ENCODE measurements around the gene NUTF2.
"Not testable (repeated sequence)": the region's sequence is repeated elsewhere in the genome, so short reads cannot be mapped to it uniquely, and the experiment has no call there.

Gene NUTF2

GRCh38 chr16:67841198-67841815 is 5.4 kb upstream of the NUTF2 start:
- no peak for DNase-seq

GRCh38 chr16:67841816-67842508 is 4.8 kb upstream of the NUTF2 start, which contains the start of gene THAP11:
TSS of gene THAP11 (plus strand) at chr16:67842320. CDS start at chr16:67842555, 235 bp downstream.
- peak; percentile 78 to 95 (median 90) for DNase-seq

DNA sequence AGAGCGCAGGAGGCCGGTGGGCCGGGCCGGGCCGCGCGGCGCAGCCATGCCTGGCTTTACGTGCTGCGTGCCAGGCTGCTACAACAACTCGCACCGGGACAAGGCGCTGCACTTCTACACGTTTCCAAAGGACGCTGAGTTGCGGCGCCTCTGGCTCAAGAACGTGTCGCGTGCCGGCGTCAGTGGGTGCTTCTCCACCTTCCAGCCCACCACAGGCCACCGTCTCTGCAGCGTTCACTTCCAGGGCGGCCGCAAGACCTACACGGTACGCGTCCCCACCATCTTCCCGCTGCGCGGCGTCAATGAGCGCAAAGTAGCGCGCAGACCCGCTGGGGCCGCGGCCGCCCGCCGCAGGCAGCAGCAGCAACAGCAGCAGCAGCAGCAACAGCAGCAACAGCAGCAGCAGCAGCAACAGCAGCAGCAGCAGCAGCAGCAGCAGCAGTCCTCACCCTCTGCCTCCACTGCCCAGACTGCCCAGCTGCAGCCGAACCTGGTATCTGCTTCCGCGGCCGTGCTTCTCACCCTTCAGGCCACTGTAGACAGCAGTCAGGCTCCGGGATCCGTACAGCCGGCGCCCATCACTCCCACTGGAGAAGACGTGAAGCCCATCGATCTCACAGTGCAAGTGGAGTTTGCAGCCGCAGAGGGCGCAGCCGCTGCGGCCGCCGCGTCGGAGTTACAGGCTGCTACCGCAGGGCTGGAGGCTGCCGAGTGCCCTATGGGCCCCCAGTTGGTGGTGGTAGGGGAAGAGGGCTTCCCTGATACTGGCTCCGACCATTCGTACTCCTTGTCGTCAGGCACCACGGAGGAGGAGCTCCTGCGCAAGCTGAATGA is 4.0 kb upstream of the NUTF2 start:
- DNase-seq: peak; percentile 37 to 79 (median 63)

- DNase-seq: no peak
Observed at GRCh38 chr16:67843343-67843765, 3.4 kb upstream of the NUTF2 start.

DNA sequence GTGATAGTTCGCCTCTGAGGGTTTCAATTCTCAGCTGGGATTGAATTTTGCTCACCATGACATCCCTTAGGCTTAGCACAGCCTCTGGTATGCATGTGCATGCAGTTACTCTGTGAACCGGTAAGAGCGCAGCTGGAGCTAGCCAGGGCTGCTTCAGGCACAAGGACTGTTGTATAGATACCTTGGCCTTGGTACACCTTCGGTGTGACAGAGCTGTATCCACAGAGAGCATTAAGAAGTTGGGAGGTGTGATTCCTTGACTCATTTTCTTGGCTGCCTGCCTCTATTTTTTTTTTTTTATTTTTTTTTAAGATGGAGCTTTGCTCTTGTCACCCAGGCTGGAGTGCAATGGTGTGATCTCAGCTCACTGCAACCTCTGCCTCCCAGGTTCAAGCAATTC is 2.2 kb upstream of the NUTF2 start:
- DNase-seq: no peak

GRCh38 chr16:67845291-67846062 is 1.3 kb upstream of the NUTF2 start:
- no peak for DNase-seq

DNA sequence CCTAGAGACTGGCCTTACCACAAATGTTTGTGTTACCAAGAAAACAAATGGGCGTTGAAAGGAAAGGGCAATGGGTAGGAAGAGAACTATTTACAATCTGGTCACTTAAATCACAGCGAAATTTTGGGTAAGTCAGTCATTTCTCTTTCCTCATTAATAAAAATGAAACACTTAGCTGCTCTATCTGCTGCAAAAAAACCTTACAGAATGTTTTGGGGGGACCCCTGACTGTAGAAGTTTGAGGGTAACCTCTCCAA is 742 bp upstream of the NUTF2 start:
- no peak for DNase-seq

GRCh38 chr16:67847064-67847861 is 530 bp downstream of the NUTF2 start, which contains the start of gene CENPT:
TSS of gene CENPT (minus strand) at chr16:67847693. CDS start at chr16:67833859, 13,834 bp downstream.
- DNase-seq: no peak

- no peak for DNase-seq
Observed at GRCh38 chr16:67848118-67848517, 1.4 kb downstream of the NUTF2 start.

DNA sequence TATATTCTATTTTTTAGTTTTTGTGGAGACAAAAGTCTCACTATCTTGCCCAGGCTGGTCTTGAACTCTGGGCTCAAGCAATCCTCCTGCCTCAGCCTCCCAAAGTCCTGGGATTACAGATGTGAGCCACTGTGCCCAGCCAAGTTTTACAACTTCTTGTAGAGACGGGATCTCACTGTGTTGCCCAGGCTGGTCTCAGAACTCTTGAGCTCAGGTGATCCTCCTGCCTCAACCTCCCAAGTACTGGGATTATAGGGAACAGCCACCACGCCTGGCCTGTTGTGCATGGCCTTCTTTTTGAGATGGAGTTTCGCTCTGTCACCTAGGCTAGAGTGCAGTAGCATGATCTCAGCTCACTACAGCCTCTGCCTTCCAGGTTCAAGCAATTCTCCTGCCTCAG is 6.9 kb downstream of the NUTF2 start:
- DNase-seq: no peak

- no peak for DNase-seq
Observed at GRCh38 chr16:67855789-67856188, 9.1 kb downstream of the NUTF2 start.

DNA sequence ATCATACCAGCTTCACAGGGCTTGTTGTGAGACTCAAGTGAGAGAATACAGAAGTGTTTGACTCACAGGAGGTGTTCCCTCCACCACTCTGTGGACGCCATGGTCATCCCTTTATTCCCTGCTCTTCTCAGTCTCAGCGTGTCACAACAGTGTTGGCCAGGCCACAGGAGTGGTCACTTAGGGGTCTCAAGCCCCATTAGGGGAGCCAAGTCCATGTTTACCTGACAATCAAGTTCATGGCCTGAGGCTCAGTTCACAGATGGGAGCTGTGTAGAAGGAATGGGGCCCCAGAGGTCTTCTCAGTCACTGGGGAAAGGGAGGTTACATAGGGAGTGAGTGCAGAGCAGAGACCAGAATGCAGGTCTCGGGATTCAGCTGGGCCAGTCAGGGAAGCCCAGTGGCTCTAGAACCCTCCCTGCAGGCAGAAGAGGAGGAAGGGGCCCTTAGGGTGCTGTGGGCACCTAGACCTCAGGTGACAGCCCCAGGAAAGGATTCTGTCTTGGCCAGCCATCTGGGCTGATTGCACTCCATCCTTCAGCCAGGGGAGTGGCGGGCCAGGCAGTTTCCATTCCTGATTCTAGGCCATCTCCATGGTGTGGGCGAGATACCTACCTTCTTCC is 10.3 kb downstream of the NUTF2 start:
- no peak for DNase-seq

DNA sequence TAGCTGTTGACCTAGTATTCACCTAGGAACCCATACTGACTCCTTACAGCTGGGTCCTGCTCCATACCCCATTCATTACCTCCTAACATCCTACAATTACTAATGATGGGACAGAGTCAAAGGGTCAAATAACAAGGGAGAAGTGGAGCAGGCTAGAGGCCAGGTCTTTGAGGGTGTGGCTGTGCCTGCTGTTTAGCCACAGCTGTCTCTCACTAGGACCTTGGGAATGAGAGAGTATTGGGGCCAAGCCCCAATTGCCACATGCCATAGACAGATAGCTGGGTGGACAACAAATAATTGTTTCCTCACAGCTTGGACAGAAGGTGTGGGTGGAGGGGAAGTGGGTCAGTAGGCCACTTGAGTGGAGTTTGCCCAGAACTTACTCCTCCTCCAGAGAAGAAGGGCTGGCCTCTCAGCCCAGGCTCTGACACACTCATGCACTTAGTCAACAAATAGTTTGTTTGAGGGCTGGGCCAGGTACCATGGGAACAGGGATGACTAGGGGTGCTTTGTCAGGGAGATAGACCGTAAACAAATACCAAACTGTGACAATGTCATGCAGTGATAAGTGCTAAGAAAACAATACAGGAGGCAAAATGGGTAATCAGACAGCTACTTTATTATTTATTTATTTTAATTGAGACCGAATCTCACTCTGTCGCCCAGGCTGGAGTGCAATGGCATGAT is 11.0 kb downstream of the NUTF2 start:
- peak in 1 of 5 donors; percentile 22 for DNase-seq

DNA sequence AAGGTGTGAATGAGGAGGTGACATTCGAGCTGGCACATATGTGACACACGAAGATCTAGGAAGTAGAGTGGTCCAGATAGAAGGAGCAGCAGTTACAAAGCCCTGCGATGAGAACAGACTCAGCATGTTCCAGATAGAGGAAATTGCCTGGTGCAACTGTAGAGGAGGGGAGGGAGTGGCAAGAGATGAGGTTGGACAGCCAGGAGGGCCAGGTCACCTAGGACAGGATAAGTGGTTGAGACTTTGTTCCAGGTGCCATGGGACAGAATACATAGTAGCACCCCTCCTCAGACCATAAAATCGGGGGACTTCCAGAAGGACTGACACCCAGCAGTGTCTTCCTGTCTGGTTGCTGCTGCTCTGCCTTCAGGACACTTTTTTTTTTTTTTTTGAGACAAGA is 11.8 kb downstream of the NUTF2 start:
- DNase-seq: no peak

DNA sequence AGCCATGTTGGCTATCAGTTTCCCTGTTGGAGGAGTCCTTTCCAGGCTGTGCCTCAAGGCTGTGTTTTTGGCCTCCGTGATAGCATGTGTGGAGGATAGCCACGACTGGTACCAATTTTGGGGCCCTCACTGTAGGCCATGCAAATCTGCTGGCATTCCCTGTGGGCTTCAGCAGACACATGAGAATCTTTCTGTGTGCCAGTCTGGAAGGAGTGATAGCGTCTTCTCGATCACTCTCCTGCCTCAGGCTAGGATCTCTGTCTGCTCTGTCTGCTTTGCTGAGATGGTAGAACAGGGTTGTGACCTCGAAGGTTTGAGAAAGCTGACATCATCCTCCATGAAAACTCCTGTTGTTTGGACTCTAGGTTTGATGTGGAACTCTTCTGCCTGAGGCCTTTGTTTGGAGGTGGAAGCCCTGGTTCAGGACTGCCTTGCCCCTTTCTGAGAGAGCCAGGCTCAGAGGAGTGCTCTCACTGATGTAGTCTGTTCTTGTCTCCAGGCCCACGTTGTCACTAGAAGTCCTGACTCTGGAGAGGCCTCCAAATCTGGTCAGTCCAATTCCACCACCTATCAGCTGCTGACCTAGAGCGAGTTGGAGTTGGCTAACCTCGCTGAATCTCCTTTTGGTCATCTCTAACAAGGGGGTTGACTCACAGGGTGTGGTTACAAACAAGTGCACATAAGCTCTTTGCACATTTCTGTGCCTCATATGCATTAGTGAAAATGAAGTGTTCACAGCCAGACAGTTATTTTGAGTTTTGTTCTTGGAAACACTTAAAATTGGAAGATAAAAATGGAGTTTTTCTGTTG is 14.1 kb downstream of the NUTF2 start:
- DNase-seq: no peak

- DNase-seq: no peak
Observed at GRCh38 chr16:67861877-67862276, 15.1 kb downstream of the NUTF2 start.

DNA sequence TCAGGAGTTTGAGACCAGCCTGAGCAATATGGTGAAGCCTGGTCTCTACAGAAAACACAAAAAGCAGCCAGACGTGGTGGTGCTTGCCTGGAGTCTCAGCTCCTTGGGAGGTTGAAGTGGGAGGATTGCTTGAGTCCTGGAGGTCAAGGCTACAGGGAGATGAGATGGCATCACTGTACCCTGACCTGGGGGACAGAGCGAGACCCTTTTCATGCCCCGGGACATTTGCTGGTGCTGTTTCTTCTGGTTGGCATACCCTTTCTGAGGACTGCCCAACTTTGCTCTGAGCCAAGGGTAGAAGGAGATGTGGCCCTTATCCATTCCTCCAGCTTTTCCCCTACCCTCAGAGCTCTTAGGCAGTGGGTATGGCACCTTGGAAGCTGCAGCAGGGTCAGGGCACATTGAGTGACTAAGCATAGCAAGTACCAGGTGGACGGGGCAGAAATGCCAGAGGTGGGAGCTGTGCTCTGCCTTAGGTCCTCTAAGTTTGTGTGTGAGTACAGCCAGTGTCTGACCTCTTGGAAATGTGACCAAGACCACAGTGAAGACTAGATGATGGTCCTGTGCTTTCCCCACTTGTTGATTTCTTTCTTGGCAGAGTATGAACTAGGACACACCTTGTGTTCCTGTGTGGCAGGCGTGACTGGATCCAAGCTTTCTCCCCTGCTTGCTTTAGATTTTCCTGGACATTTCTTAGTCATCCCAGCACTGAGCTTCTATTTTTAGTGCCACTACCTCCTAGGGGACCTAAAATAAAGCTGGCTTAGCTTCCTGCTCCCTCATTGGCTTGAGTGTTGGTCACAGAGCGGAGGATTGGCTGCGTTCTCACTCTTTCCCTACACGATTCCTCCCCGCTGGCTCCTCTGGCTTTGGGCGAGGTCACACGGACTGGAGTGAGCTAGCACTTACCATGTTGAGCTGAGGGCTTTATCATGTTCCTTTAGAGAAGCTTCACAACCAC is 16.2 kb downstream of the NUTF2 start:
- no peak for DNase-seq

DNA sequence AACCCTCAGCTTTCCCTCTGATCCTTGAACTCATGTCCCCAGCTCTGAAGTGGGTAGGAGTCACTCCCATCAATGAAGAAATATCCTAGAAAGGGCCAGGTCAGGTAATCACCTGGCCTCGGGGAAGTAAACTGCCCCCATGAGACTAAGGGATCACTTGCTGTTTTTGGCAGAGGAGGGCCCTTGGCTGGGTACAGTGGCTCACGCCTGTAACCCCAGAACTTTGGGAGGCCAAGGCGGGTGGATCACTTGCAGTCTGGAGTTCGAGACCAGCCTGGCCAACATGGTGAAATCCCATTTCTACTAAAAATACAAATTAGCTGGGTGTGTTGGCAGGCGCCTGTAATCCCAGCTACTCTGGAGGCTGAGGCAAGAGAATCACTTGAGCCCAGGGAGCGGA is 17.3 kb downstream of the NUTF2 start:
- DNase-seq: not testable (repeated sequence)

DNA sequence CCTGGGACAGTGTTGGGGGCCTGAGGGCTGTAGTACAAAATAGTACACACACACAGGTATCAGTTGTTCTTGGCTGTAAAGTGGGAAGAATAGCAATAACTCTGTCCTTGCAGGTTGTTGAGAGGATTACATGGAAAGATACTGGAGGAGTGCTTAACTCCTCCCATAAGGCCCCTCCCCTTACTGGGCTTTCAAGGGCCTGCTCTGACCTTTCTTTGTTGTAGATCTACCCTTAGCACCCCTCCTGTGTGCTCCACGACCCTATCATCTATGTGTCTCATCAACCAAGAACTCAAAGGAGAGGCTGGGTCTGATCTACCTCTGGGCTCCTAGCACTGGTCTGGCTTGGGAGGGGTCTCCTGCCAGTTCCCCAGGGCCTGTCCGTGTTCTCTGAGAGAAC is 17.9 kb downstream of the NUTF2 start:
- no peak for DNase-seq
